GM11168 (cell line): ENCODE results near the gene ARHGEF33.

Experiments used
- in situ Hi-C: fragments of 300-500 bp; cut with MboI; formaldehyde crosslinking; loops from one replicate; pipeline ENCODE4 v1.12.0; 2022; ENCODE audit warnings: low sequenced_read_pairs; ENCODE audit not compliant: unreplicated experiment

The ARHGEF33 gene

GRCh38 chr2:38997781-38998180 is 108.1 kb downstream of the ARHGEF33 start:
- in situ Hi-C loops = no loop called here

- in situ Hi-C loops = no loop called here
These were observed 110.9 kb downstream of the ARHGEF33 start for GRCh38 chr2:39000552-39000951.

GRCh38 chr2:39007875-39008504 is 118.3 kb downstream of the ARHGEF33 start:
- in situ Hi-C loops = no loop called here

GRCh38 chr2:39008665-39009064 is 119.0 kb downstream of the ARHGEF33 start:
- in situ Hi-C loops = no loop called here

GRCh38 chr2:39013871-39014270 is 124.2 kb downstream of the ARHGEF33 start:
- in situ Hi-C loops = no loop called here

- in situ Hi-C loops = no loop called here
These were observed 125.7 kb downstream of the ARHGEF33 start for GRCh38 chr2:39015424-39015823.

GRCh38 chr2:39017334-39017733 is 127.7 kb downstream of the ARHGEF33 start:
- in situ Hi-C loops = no loop called here

GRCh38 chr2:39018638-39019037 is 129.0 kb downstream of the ARHGEF33 start:
- in situ Hi-C loops = no loop called here

GRCh38 chr2:39020383-39020782 is 130.7 kb downstream of the ARHGEF33 start:
- in situ Hi-C loops = no loop called here

GRCh38 chr2:39022642-39023235 is 133.1 kb downstream of the ARHGEF33 start:
- in situ Hi-C loops = no loop called here

- in situ Hi-C loops = no loop called here
These were observed 134.0 kb downstream of the ARHGEF33 start for GRCh38 chr2:39023649-39024048.

GRCh38 chr2:39024833-39025232 is 135.2 kb downstream of the ARHGEF33 start:
- in situ Hi-C loops = no loop called here
